Measurements from ENCODE around the gene SLC17A3. TPM values are rescaled to one million over a fixed set of nuclear protein-coding genes. Genes with fewer than 3 reads are reported as not detected.

SLC17A3 gene, protein sequence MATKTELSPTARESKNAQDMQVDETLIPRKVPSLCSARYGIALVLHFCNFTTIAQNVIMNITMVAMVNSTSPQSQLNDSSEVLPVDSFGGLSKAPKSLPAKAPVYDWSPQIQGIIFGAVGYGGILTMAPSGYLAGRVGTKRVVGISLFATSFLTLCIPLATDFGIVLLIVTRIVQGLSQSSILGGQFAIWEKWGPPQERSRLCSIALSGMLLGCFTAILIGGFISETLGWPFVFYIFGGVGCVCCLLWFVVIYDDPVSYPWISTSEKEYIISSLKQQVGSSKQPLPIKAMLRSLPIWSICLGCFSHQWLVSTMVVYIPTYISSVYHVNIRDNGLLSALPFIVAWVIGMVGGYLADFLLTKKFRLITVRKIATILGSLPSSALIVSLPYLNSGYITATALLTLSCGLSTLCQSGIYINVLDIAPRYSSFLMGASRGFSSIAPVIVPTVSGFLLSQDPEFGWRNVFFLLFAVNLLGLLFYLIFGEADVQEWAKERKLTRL
- total RNA-seq = under 1 TPM in 1 of 2 donors, not detected in 1; 0.63 TPM

DNA sequence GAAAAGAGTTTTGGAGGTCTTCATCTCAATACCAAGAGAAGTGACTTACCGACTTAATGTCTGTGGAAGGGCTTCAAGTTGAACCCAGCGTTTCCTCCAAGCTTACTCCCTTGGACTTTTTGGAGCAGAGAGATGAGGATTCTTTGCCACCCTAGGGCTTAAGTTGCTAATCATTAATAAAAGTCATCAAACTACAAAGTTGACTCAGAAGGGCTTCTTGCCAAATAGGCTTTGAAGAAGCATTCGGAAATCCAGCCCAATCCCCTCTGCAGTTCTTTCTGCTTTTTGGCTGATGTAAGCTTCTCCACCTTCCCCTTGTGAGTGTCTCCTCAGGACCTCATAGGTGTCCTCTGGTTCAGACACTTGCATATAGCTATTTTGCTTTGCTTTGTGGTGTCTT, at the start of gene SLC17A3:
Gene SLC17A3, minus strand, starts transcription at position 126 of the 400 bp plus-strand sequence. CDS start 5,856 bp downstream, outside the sequence.
- Histone ChIP-seq H3K27me3 (replicated peaks; ENCODE audit: insufficient read depth) (no peaks in the 10 kb centered on the region), H3K4me3 (no peak within 1 kb of the TSS), H3K27ac (no peak within 1 kb of the TSS), H3K9me3 (no peaks in the 10 kb centered on the region), H3K36me3 (no peaks in the 10 kb centered on the region), H3K4me1 (ENCODE audit: control insufficient read depth in 1 of 2, low read depth in 2 of 2) (no peaks in the 10 kb centered on the region)
- DNase-seq (ENCODE audit: low spot score) = no peak
- TF ChIP-seq, protein P1, sequence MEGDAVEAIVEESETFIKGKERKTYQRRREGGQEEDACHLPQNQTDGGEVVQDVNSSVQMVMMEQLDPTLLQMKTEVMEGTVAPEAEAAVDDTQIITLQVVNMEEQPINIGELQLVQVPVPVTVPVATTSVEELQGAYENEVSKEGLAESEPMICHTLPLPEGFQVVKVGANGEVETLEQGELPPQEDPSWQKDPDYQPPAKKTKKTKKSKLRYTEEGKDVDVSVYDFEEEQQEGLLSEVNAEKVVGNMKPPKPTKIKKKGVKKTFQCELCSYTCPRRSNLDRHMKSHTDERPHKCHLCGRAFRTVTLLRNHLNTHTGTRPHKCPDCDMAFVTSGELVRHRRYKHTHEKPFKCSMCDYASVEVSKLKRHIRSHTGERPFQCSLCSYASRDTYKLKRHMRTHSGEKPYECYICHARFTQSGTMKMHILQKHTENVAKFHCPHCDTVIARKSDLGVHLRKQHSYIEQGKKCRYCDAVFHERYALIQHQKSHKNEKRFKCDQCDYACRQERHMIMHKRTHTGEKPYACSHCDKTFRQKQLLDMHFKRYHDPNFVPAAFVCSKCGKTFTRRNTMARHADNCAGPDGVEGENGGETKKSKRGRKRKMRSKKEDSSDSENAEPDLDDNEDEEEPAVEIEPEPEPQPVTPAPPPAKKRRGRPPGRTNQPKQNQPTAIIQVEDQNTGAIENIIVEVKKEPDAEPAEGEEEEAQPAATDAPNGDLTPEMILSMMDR (IDR thresholded peaks at IDR 0.05) = no peak
- no peak for ATAC-seq (ENCODE audit: insufficient number of reproducible peaks, low FRiP score, low read depth)

DNA sequence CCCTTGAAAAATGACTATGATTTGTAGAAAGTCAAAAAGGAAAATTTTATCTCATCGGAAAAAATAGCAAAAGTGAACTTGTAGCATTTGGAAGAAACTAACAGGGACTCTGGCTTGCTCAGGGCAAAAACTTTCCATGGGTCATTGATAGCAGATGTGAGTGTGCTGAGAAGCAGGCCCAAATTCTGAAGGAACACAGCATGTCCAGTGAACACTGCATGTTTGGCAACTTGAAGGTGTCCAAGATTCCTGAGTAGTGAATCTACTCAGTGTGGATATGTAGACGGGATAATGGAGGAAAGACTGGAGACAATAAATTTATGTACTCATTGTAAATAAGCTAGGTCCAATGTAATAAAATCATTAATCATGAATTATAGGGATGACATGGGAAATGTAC, 48.3 kb upstream of the SLC17A3 start:
- Histone ChIP-seq H3K27ac (peak overlapping the region; percentile 34 to 49), H3K27me3 (replicated peaks; ENCODE audit: insufficient read depth) (no peaks in the 10 kb centered on the region), H3K4me1 (ENCODE audit: control insufficient read depth in 1 of 2, low read depth in 2 of 2) (peaks cover 2 to 23% of the 10 kb centered on the region in 2 donors), H3K4me3 (no peak overlapping the region), H3K36me3 (no peaks in the 10 kb centered on the region), H3K9me3 (no peaks in the 10 kb centered on the region)
- ATAC-seq (ENCODE audit: insufficient number of reproducible peaks, low FRiP score, low read depth) (peak; percentile 82), DNase-seq (ENCODE audit: low spot score) (peak; percentile 6)
- TF ChIP-seq, protein P1 (IDR thresholded peaks at IDR 0.05) = no peak

DNA sequence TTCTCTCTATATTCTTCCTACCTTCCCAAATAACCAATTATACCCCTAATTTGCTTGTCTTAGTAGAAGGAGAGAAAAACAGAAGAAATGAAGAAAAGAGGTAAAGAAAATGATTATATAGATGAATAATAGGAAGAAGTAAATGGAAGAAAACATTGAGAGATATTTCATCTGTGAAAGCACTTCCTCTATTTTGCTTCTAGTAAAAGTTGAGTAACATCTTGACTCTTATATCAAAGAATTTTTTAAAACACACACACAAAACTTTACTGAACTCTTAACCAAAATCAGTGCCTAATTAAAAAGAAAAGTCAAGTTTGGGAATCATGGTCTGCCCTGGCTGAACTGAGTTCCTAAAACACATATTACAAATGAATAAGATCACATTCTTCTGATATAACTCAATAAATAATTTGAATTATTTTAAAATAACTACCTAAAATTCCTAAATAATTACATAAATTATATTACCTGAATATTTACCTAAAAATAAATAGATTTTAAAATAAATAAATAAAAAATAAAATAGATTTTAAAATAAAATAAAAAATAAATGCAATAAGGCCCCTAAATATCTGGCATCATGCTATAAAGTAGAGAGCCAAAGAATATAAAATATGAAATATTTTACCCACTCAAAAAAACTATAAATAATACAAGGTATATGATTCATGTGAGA, 47.6 kb upstream of the SLC17A3 start:
- ATAC-seq (ENCODE audit: insufficient number of reproducible peaks, low FRiP score, low read depth) = no peak
- H3K4me3 ChIP-seq = no peak overlapping the region
- H3K27ac ChIP-seq = peak overlapping the region; percentile 34 to 49
- H3K4me1 ChIP-seq (ENCODE audit: control insufficient read depth in 1 of 2, low read depth in 2 of 2) = peaks cover 2 to 17% of the 10 kb centered on the region in 2 donors
- DNase-seq (ENCODE audit: low spot score) = no peak
- TF ChIP-seq, protein P1 (IDR thresholded peaks at IDR 0.05) = no peak
- H3K9me3 ChIP-seq = no peaks in the 10 kb centered on the region
- H3K36me3 ChIP-seq = no peaks in the 10 kb centered on the region
- no peaks in the 10 kb centered on the region for H3K27me3 ChIP-seq (replicated peaks; ENCODE audit: insufficient read depth)

DNA sequence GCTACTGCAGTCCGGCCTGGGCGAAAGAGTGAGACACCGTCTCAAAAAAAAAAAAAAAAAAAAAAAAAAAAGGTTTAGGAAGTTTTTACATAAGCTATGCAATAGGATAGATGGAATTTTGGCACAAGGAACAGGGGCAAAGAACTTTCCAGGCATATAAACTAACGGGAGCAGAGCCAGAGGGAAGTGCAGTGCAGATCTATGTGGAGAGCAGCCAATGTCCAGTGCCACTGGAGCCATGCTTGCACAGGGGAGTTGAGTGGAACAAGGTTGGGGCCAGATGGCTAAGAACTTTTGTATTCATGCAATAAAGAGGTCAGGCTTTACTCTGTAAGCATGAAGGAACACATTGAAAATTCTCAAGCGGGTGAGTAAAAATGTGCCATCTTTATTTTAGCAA, 45.6 kb upstream of the SLC17A3 start:
- no peak for ATAC-seq (ENCODE audit: insufficient number of reproducible peaks, low FRiP score, low read depth)
- Histone ChIP-seq H3K27ac (no peak overlapping the region), H3K4me3 (no peak overlapping the region), H3K27me3 (replicated peaks; ENCODE audit: insufficient read depth) (no peaks in the 10 kb centered on the region), H3K4me1 (ENCODE audit: control insufficient read depth in 1 of 2, low read depth in 2 of 2) (peaks cover 2 to 16% of the 10 kb centered on the region in 2 donors), H3K9me3 (no peaks in the 10 kb centered on the region), H3K36me3 (no peaks in the 10 kb centered on the region)
- no peak for DNase-seq (ENCODE audit: low spot score)
- TF ChIP-seq, protein P1 (IDR thresholded peaks at IDR 0.05) = no peak

DNA sequence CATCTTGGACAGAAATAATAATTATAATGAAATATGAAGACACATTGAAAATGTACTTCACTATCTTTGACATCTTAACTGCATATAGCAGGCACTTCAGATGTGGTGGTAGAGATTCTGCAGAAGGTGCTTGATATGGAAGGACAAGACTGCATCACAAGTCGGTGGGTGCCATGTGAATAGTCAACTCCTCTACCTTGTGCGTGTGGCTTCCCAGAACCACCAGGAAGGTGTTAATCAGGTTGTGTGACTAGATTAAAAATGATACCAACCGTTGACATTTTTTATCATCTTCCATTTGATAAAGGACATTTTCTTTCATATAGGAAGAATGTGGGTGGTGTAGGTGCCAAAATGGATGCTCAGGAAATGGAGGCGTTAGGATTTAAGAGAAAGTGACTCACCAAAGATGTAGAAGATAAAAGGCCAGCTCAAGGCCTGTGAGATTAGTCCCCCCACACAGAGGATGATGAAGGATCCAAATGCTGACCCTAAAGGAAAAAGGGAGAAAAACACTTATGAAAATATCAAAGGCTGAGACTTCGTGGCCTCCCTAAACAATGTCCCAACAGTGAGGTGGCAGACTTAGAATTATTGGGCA, 44.1 kb upstream of the SLC17A3 start:
- TF ChIP-seq, protein P1 (IDR thresholded peaks at IDR 0.05) = no peak
- no peaks in the 10 kb centered on the region for H3K9me3 ChIP-seq
- H3K36me3 ChIP-seq = no peaks in the 10 kb centered on the region
- H3K27me3 ChIP-seq (replicated peaks; ENCODE audit: insufficient read depth) = no peaks in the 10 kb centered on the region
- no peak for DNase-seq (ENCODE audit: low spot score)
- no peak overlapping the region for H3K27ac ChIP-seq
- H3K4me3 ChIP-seq = no peak overlapping the region
- ATAC-seq (ENCODE audit: insufficient number of reproducible peaks, low FRiP score, low read depth) = no peak
- peaks cover 2 to 16% of the 10 kb centered on the region in 2 donors for H3K4me1 ChIP-seq (ENCODE audit: control insufficient read depth in 1 of 2, low read depth in 2 of 2)
